GM10266 (cell line): ENCODE results near the gene ATG2A.
A peak's percentile ranks its signal among the peaks of the same experiment; 100 is the strongest.

Experiments used
- DNase-seq: peaks from one replicate; pipeline ENCODE4 v3.0.0; 2012; ENCODE audit errors: extremely low spot score
- TF ChIP-seq, protein P1 (sequence below): IDR thresholded peaks from 2 replicates; pipeline ENCODE4 v1.5.1; 2012; ENCODE audit warnings: mild to moderate bottlenecking, low read depth; ENCODE audit not compliant: control insufficient read depth, insufficient read depth; ENCODE audit errors: missing control alignments

Gene ATG2A

GRCh38 chr11:64879244-64879900, 37.6 kb downstream of the ATG2A start:
- no peak for DNase-seq

DNA sequence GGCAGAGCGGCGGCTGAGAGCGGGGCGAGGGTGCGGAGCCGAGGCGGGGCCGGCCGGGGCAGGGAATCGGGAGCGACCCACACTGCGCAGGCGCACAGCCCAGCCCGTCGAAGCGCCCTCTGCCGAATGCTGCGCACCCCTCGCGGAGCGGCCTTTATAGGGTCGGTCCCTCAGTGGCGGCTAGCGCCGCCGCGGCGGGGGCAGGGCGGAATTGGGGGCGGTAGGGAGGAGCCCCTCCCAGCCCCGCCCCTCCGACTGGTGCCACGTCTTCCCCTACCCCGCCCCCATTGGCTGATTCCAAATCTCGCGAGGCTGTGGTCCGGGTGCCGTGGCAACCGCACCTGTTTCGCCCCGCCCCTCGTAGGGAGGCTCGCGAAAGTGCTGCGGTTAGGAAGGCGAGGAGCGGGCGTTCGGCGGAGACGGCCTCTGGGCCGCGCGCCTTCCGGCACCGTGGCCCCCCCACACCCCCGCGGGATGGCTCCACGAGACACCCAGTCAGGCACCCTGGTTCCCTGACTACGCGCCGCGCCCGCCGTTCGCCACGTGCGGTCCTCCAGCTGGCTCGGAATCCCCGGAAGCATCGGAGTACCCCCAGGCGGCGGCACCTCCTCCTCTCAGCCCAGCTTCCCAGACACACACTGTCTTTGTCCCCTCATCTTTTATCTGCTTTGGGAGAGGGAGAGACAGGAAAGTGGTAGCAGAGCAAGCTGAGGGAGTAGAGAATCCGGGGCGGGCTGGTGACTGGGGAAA, 38.3 kb downstream of the ATG2A start, which contains the start of gene EHD1:
TSS of gene EHD1 (minus strand) at position 128 of the 750 bp plus-strand sequence. CDS start 157 bp downstream, outside the sequence.
- TF ChIP-seq, protein P1, sequence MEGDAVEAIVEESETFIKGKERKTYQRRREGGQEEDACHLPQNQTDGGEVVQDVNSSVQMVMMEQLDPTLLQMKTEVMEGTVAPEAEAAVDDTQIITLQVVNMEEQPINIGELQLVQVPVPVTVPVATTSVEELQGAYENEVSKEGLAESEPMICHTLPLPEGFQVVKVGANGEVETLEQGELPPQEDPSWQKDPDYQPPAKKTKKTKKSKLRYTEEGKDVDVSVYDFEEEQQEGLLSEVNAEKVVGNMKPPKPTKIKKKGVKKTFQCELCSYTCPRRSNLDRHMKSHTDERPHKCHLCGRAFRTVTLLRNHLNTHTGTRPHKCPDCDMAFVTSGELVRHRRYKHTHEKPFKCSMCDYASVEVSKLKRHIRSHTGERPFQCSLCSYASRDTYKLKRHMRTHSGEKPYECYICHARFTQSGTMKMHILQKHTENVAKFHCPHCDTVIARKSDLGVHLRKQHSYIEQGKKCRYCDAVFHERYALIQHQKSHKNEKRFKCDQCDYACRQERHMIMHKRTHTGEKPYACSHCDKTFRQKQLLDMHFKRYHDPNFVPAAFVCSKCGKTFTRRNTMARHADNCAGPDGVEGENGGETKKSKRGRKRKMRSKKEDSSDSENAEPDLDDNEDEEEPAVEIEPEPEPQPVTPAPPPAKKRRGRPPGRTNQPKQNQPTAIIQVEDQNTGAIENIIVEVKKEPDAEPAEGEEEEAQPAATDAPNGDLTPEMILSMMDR = peak; percentile 88
- peak; percentile 99 for DNase-seq

More at GRCh38 chr11:64879244-64879900, 37.6 kb downstream of the ATG2A start:
- TF ChIP-seq, protein P1 = no peak

DNA sequence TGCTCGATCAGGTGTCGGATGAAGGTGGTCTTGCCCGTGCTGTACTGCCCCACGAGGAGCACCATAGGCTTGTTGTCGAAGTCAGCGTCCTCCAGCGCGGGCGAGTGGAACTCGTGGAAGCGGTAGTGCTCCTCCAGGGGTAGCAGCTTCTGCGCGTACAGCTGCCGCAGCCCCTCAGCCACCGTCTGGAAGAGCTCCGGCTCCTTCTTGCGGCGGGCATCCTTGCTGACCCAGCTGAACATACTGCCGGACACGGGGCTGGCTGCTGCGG, 38.9 kb downstream of the ATG2A start:
- TF ChIP-seq, protein P1 = no peak
- no peak for DNase-seq

GRCh38 chr11:64877390-64878222, 39.4 kb downstream of the ATG2A start:
- TF ChIP-seq, protein P1 = no peak
- DNase-seq = peak; percentile 73

- no peak for DNase-seq
- TF ChIP-seq, protein P1 = no peak
Measured at GRCh38 chr11:64876835-64877341, 40.1 kb downstream of the ATG2A start.

DNA sequence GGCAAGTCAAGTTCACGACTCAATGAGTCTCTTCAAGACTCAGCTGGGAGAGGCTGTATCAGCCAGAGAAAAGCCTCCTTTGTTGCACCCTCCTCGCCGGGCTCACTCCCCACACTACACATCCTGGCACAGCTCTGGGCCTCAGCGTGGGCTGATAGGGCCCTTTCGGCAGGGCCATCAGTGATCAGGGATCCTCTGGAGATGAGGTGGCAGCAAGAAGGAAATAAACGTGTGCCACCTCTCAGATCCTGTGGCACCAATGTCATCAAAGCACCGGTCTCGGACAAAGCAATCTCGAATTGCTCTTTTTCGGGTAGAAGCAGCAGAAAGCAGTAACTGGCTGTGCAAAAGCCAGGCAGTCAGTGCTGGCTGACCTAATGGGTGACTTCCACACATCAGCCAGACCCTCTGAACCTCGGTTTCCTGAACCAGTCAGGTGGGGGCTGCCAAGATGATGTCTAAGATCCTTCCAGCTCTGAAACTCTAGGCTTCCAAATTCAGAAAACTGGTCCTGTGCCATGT, 40.7 kb downstream of the ATG2A start:
- TF ChIP-seq, protein P1 = no peak

More for the DNA sequence above, 40.7 kb downstream of the ATG2A start:
- DNase-seq = no peak
